Activated CD8-positive, alpha-beta memory T cell treated with anti-CD3 and anti-CD28 coated beads, Interleukin-2, amount 10 ng/mL, durations not matched to agents 7 days and 5 days (primary cell): Measurements from ENCODE around the gene MMP24. TPM values are rescaled to one million over a fixed set of nuclear protein-coding genes. Genes with fewer than 3 reads are reported as not detected.
A peak's percentile ranks its signal among the peaks of the same experiment; 100 is the strongest.

Source experiments
- ATAC-seq: fragments of 150-1000 bp; cut with Tn5 transposase; one replicate; pipeline ENCODE4 v1.10.0; 2021; ENCODE audit warnings: moderate library complexity
- CTCF ChIA-PET: fragments of 350-600 bp; sonication (Branson Sonifier 250); formaldehyde crosslinking; loops from one replicate; lab custom pipeline; 2021; ENCODE audit warnings: antibody characterized with exemption; lab: Charles Lee
- DNase-seq: peaks from one replicate; pipeline ENCODE4 v3.0.0-alpha.2; 2020
- H3K27ac Mint-ChIP-seq: one replicate; pipeline ENCODE4 v1.8.0; 2021; ENCODE audit warnings: mild to moderate bottlenecking, mixed read lengths
- H3K27me3 Mint-ChIP-seq: one replicate; pipeline ENCODE4 v1.8.0; 2021; ENCODE audit warnings: mixed read lengths
- H3K36me3 Mint-ChIP-seq: one replicate; pipeline ENCODE4 v1.8.0; 2021; ENCODE audit warnings: mild to moderate bottlenecking, mixed read lengths
- H3K4me1 Mint-ChIP-seq: one replicate; pipeline ENCODE4 v1.8.0; 2021; ENCODE audit warnings: mixed read lengths
- H3K4me3 Mint-ChIP-seq: one replicate; pipeline ENCODE4 v1.8.0; 2021; ENCODE audit warnings: mild to moderate bottlenecking, moderate library complexity, mixed read lengths
- H3K9me3 Mint-ChIP-seq: one replicate; pipeline ENCODE4 v1.8.0; 2022; ENCODE audit warnings: low read depth, mixed read lengths
- total RNA-seq, 2 experiments: library from RNA; stranded (reverse); gene quantifications; one replicate each; pipeline ENCODE4 v1.2.3, GENCODE V29; 2021

MMP24 gene
- total RNA-seq, 2 experiments from 2014 or later = not detected

- CTCF ChIA-PET = interaction anchor here (0.8 to 1.9 kb wide), 7 partner anchors 18 to 131 kb away, joined by 3 to 8 read pairs (median 3); no protein-coding TSS in a partner anchor
- Mint-ChIP-seq H3K4me3 (peak overlapping the region; percentile 40), H3K27ac (no peak overlapping the region), H3K36me3 (no peaks in the 10 kb centered on the region), H3K4me1 (peaks cover 6% of the 10 kb centered on the region), H3K27me3 (peaks cover 56% of the 10 kb centered on the region), H3K9me3 (no peaks in the 10 kb centered on the region)
- peak; percentile 63 for DNase-seq
- ATAC-seq = peak; percentile 81
These were observed 593 bp downstream of the MMP24 start for GRCh38 chr20:35226884-35227681.

DNA sequence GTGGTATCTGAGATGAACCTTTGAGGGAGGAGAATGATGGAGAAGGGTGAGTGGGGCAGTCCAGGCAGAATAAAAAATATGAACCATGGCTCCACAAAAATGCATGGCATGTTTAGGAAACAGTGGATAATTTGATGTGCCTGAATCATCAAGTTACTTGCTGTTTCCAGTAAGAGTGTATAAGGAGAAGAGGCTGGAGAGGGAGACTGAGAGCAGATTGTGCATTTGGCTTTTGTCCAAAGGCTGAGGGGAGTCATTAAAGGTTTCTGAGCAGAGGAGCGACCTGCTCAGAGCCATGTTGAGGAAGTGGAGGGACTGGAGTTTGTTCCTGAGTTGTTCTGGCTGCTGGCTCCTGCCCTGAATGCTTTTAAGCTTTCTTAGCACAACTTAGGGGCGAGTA is 6.1 kb downstream of the MMP24 start:
- Mint-ChIP-seq H3K4me1 (peaks cover 2% of the 10 kb centered on the region), H3K9me3 (no peaks in the 10 kb centered on the region), H3K27ac (no peak overlapping the region), H3K36me3 (peaks cover 2% of the 10 kb centered on the region), H3K27me3 (peaks cover 27% of the 10 kb centered on the region), H3K4me3 (no peak overlapping the region)
- CTCF ChIA-PET = no interaction called here
- no peak for DNase-seq
- no peak for ATAC-seq

- CTCF ChIA-PET = no interaction called here
- Mint-ChIP-seq H3K4me1 (peaks cover 10% of the 10 kb centered on the region), H3K4me3 (no peak overlapping the region), H3K27ac (no peak overlapping the region), H3K9me3 (no peaks in the 10 kb centered on the region), H3K27me3 (peaks cover 4% of the 10 kb centered on the region), H3K36me3 (peaks cover 2% of the 10 kb centered on the region)
- ATAC-seq (no peak), DNase-seq (no peak)
These were observed 9.4 kb downstream of the MMP24 start for GRCh38 chr20:35235881-35236280.

GRCh38 chr20:35237486-35237885 is 11.0 kb downstream of the MMP24 start:
- H3K27ac Mint-ChIP-seq = no peak overlapping the region
- H3K4me1 Mint-ChIP-seq = peaks cover 8% of the 10 kb centered on the region
- ATAC-seq (no peak), DNase-seq (no peak)
- H3K27me3 Mint-ChIP-seq = peaks cover 7% of the 10 kb centered on the region
- H3K9me3 Mint-ChIP-seq = no peaks in the 10 kb centered on the region
- CTCF ChIA-PET = no interaction called here
- peaks cover 2% of the 10 kb centered on the region for H3K36me3 Mint-ChIP-seq
- H3K4me3 Mint-ChIP-seq = no peak overlapping the region

DNA sequence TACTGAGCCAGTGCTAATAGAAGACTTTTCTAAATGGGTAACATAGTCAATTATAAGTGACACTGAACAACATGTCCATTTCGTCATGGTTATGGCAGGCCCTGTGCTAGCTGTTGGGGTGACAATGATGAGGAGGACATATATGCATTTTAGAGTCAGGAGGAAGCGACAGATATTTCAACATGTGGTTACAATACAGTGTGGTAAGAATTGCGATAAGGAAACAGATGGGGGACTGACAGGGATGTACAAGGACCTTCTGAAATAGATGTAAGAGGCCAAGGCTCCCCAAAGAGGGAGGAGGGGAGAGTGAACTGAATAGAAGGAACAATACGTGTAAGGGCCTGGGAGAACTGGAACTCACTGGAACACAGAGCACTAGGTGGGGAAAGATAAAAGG is 11.7 kb downstream of the MMP24 start:
- Mint-ChIP-seq H3K27ac (no peak overlapping the region), H3K36me3 (peaks cover 2% of the 10 kb centered on the region), H3K4me1 (peaks cover 8% of the 10 kb centered on the region), H3K27me3 (peaks cover 7% of the 10 kb centered on the region), H3K9me3 (no peaks in the 10 kb centered on the region), H3K4me3 (no peak overlapping the region)
- ATAC-seq = no peak
- CTCF ChIA-PET = no interaction called here
- no peak for DNase-seq

DNA sequence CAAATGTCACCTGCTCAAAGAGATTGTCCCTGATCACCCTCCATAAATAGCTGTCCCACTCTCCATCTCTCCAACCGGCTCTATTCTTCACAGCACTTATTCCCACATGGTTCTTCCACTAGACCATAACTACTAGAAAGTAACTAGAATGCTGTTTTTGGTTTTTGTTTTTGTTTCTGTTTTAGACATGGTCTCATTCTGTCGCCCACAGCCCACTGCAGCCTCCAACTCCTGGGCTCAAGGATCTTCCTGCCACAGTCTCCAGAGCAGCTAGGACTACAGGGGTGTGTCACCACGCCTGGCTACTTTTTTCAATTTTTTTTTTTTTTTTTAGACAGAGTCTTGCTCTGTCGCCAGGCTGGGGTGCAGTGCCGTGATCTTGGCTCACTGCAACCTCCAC is 12.2 kb downstream of the MMP24 start:
- Mint-ChIP-seq H3K9me3 (no peaks in the 10 kb centered on the region), H3K36me3 (peaks cover 2% of the 10 kb centered on the region), H3K27me3 (peaks cover 7% of the 10 kb centered on the region), H3K27ac (no peak overlapping the region), H3K4me3 (no peak overlapping the region), H3K4me1 (peaks cover 8% of the 10 kb centered on the region)
- DNase-seq (no peak), ATAC-seq (peak; percentile 49)
- CTCF ChIA-PET = no interaction called here

GRCh38 chr20:35240083-35240810 is 13.8 kb downstream of the MMP24 start:
- ATAC-seq (no peak), DNase-seq (no peak)
- no peaks in the 10 kb centered on the region for H3K9me3 Mint-ChIP-seq
- H3K36me3 Mint-ChIP-seq = peaks cover 2% of the 10 kb centered on the region
- H3K4me3 Mint-ChIP-seq = no peak overlapping the region
- no peak overlapping the region for H3K27ac Mint-ChIP-seq
- peaks cover 8% of the 10 kb centered on the region for H3K4me1 Mint-ChIP-seq
- H3K27me3 Mint-ChIP-seq = peaks cover 7% of the 10 kb centered on the region
- CTCF ChIA-PET = no interaction called here

GRCh38 chr20:35240811-35241293 is 14.4 kb downstream of the MMP24 start:
- DNase-seq (no peak), ATAC-seq (no peak)
- Mint-ChIP-seq H3K27me3 (peaks cover 7% of the 10 kb centered on the region), H3K36me3 (peaks cover 2% of the 10 kb centered on the region), H3K27ac (no peak overlapping the region), H3K9me3 (no peaks in the 10 kb centered on the region), H3K4me3 (no peak overlapping the region), H3K4me1 (peaks cover 8% of the 10 kb centered on the region)
- CTCF ChIA-PET = no interaction called here

- H3K27ac Mint-ChIP-seq = no peak overlapping the region
- CTCF ChIA-PET = interaction anchor here (0.6 kb wide), 1 partner anchor 67 kb away, joined by 4 read pairs; no protein-coding TSS in a partner anchor
- H3K4me1 Mint-ChIP-seq = peaks cover 5% of the 10 kb centered on the region
- ATAC-seq (no peak), DNase-seq (no peak)
- no peaks in the 10 kb centered on the region for H3K36me3 Mint-ChIP-seq
- H3K9me3 Mint-ChIP-seq = no peaks in the 10 kb centered on the region
- H3K4me3 Mint-ChIP-seq = no peak overlapping the region
- H3K27me3 Mint-ChIP-seq = peaks cover 7% of the 10 kb centered on the region
These were observed 16.8 kb downstream of the MMP24 start for GRCh38 chr20:35243317-35243716.

- H3K4me1 Mint-ChIP-seq = no peaks in the 10 kb centered on the region
- H3K36me3 Mint-ChIP-seq = no peaks in the 10 kb centered on the region
- ATAC-seq = no peak
- DNase-seq = no peak
- H3K27me3 Mint-ChIP-seq = peaks cover 7% of the 10 kb centered on the region
- no peak overlapping the region for H3K4me3 Mint-ChIP-seq
- CTCF ChIA-PET = no interaction called here
- no peaks in the 10 kb centered on the region for H3K9me3 Mint-ChIP-seq
- H3K27ac Mint-ChIP-seq = no peak overlapping the region
These were observed 17.5 kb downstream of the MMP24 start for GRCh38 chr20:35243986-35244385.

GRCh38 chr20:35246723-35247122 is 20.2 kb downstream of the MMP24 start:
- CTCF ChIA-PET = no interaction called here

DNA sequence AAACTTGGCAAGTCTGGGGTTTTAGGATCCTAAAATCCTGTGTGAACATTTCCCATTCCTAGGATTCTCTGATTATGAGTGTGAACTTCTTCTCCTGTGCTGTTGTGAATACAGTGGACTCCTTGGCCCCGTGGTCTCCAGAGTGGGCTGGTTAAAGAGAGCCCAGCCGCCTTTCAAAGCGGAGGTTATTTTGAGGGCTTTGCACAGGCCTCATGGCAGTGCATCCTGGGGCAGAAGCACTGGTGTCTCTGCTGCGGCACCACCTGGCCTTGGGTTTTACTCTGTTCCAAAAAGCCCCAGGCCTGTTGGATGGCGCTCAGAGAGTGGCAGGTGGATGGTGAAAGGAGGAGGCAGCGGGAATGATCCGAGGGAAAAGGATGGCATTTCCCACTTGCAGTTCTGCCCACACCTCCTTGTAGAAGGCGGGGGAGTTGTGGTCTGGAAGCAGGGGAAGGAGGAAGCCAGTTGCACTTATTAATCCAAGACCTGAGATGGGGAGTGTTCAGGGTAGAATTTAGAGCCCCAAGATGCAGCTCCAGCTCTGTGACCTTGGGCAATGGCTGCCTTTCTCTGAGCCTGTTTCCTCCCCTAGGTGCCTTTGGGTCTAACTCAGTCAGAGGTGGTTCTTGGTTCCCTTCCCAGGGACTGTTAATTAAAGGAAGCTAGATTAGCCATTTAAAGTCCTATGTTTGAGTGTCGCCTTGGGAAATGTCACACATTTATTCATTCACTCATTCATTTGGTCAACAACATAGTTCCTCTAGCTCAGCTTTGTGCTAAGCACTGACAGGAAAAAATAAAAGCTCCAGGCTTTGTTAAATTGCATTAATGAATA is 22.4 kb downstream of the MMP24 start:
- ATAC-seq = no peak
- Mint-ChIP-seq H3K36me3 (no peaks in the 10 kb centered on the region), H3K9me3 (no peaks in the 10 kb centered on the region), H3K27ac (no peak overlapping the region), H3K4me3 (no peak overlapping the region), H3K27me3 (no peaks in the 10 kb centered on the region), H3K4me1 (peaks cover 28% of the 10 kb centered on the region)
- DNase-seq = no peak
- CTCF ChIA-PET = interaction anchor here (0.6 to 2.2 kb wide), 2 partner anchors 16 to 20 kb away, joined by 3 to 7 read pairs; no protein-coding TSS in a partner anchor

More at GRCh38 chr20:35246723-35247122, 20.2 kb downstream of the MMP24 start:
- no peak for ATAC-seq
- Mint-ChIP-seq H3K27ac (no peak overlapping the region), H3K4me3 (no peak overlapping the region), H3K4me1 (peaks cover 13% of the 10 kb centered on the region), H3K9me3 (no peaks in the 10 kb centered on the region), H3K36me3 (no peaks in the 10 kb centered on the region), H3K27me3 (no peaks in the 10 kb centered on the region)
- DNase-seq = no peak

DNA sequence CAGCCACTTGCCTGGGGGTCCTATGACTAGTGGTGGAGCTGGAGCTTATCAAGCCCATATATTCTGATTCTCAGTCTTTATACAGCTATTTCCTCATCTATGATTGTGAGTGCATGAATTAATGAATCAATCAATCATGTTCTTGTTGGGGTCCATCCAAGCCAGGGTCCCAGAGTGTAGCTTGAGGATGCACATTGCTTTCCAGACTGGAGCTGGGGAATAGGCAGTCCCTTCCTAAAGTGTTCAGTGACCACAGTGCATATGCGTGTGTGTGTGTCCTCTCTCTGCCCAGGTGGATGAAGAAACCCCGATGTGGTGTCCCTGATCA is 25.1 kb downstream of the MMP24 start:
- no peak for DNase-seq
- peaks cover 28% of the 10 kb centered on the region for H3K4me1 Mint-ChIP-seq
- peak overlapping the region; percentile 46 for H3K4me3 Mint-ChIP-seq
- no peaks in the 10 kb centered on the region for H3K27me3 Mint-ChIP-seq
- no peaks in the 10 kb centered on the region for H3K9me3 Mint-ChIP-seq
- CTCF ChIA-PET = interaction anchor here (0.8 to 2.1 kb wide), 7 partner anchors 13 to 195 kb away, joined by 3 to 6 read pairs (median 4); partner anchors contain the start of genes MMP24 and MMP24OS
- no peak for ATAC-seq
- H3K27ac Mint-ChIP-seq = peak overlapping the region; percentile 96
- H3K36me3 Mint-ChIP-seq = no peaks in the 10 kb centered on the region
